VCaP (cell line): ENCODE measurements around the gene SLC12A4.

Source experiments
- H3K27ac ChIP-seq: fragments of 450-650 bp; 2 replicates; pipeline ENCODE4 v1.5.1; 2017
- CTCF ChIP-seq: fragments of 450-650 bp; conservative IDR thresholded peaks from 2 replicates; pipeline ENCODE4 v1.5.1; 2017; ENCODE audit warnings: mild to moderate bottlenecking, moderate library complexity

SLC12A4 gene

DNA sequence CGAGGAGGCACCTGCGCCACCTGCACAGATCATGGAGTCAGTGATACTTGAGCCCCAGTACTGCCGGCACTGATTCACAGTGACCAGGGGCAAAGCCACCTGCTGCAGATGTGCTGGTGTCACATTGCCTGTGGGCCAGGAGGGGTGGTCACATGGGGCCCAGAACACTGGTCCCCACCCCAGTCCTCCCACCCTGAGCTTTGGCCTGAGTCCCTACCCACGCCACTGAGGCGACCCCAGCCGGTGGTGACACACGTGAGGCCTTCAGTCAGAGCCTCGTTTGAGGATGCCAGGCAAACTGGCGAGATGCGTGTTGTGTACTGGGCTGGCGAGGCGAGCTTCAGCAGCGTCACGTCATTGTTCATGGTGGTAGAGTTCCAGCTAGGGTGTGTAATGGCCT, 38.2 kb downstream of the SLC12A4 start:
- H3K27ac ChIP-seq, result no peak overlapping the region
- no peak for TF ChIP-seq CTCF

- peak; percentile 89 for TF ChIP-seq CTCF
- H3K27ac ChIP-seq, result peak overlapping the region; percentile 89; the same call in 1 of the 2 replicates
Measured at GRCh38 chr16:67928561-67929364, 39.7 kb downstream of the SLC12A4 start.

- peak overlapping the region; percentile 89 for H3K27ac ChIP-seq
- no peak for TF ChIP-seq CTCF
Measured at GRCh38 chr16:67928147-67928546, 40.3 kb downstream of the SLC12A4 start.

DNA sequence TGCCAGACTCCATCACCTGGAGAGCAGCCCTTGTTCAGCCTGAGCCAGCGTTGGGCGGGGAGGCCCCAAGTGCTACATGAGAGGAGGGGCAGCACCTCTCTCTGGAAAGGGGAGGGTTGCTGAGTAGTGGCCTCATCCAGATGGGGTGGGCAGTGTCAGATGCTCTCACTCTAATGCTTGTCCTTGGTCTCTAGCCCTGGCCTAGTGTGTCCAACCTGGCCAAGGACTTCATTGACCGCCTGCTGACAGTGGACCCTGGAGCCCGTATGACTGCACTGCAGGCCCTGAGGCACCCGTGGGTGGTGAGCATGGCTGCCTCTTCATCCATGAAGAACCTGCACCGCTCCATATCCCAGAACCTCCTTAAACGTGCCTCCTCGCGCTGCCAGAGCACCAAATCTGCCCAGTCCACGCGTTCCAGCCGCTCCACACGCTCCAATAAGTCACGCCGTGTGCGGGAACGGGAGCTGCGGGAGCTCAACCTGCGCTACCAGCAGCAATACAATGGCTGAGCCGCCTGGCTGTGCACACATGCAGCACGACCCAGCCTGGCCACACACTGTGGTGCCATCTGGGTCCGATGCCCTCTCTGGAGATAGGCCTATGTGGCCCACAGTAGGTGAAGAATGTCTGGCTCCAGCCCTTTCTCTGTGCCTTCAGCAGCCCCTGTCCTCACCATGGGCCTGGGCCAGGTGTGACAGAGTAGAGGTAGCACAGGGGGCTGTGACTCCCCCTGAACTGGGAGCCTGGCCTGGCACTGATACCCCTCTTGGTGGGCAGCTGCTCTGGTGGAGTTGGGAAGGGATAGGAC, 41.1 kb downstream of the SLC12A4 start:
- H3K27ac ChIP-seq, result peak overlapping the region; percentile 89

DNA sequence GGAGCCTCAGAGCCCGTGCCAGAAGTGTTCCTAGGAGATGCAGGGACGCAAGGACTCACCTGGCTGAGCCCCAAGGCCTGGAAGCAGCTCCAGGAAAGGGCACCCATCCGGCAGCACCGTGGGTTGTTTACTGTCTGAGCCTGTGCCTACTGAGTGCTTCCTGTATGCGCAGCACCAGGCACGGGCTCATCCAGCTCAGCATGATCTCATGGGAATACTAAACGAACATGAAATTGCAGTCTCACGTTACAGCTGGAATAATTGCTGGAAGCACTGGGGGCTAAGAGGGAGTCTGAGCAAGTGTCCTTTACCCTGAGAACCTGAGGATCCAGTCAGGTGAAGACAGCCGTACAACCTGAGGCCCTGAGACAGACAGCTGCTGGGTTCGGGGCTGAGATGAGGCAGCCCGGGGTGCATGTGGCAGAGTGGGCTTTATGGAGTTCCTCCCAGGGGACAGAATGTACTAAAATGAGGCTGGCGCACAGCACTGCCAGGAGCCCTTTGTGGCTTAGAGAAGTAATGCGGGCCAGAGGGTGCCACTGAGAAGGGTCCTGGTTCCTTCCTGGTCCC, 42.2 kb downstream of the SLC12A4 start:
- TF ChIP-seq CTCF, result peak; percentile 16
- H3K27ac ChIP-seq, result peak overlapping the region; percentile 89

More for the DNA sequence above, 41.1 kb downstream of the SLC12A4 start:
- TF ChIP-seq CTCF, result no peak

DNA sequence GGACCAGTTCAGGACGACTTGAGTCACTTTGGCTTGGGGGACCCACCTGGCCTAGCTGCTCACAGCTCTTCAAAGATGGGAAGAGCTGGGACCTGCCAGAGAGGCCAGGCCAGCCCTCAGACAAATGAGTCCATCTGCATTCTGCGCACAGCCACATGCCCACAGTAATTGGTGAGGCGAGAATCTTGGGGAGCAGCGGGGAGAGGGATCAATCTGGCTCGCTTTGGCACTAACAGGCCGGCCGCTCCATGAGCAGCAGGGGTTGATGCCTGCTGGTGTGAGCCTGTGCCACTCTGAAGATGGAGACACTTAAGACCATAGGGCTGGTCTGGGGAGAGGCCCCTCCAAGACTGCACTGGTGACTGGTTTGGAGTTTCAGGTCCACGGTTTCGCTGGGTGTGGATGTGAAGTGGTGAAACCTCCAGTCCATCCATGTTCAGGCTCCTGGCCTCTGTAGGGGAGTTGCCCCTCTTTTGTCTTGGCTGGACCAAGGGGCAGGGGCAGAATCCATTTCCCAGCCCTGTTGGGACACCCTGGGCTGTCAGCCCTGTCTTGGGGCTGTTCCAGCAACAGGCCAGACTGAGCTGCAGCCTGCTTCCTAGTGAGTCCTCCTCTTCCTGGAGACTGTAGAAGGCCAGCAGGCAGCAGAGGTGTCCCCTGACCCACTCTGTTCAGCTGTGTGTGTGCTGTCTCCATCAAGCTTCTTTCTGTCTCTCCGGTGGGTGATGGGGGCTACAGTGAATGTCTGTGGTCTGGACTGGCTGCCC, 44.1 kb downstream of the SLC12A4 start:
- H3K27ac ChIP-seq, result peak overlapping the region; percentile 89; the same call in 1 of the 2 replicates
- TF ChIP-seq CTCF, result no peak
